NCI-H226 (cell line): ENCODE data around the gene GALNT13.
A peak's percentile ranks its signal among the peaks of the same experiment; 100 is the strongest.

Source experiments
- DNase-seq: peaks from one replicate; pipeline ENCODE4 v3.0.0-alpha.2; 2015

Gene GALNT13

GRCh38 chr2:154228566-154229280, 357.0 kb downstream of the GALNT13 start:
- peak; percentile 15 for DNase-seq

GRCh38 chr2:154229966-154230365, 358.2 kb downstream of the GALNT13 start:
- no peak for DNase-seq

- DNase-seq: no peak
These were observed 359.3 kb downstream of the GALNT13 start for GRCh38 chr2:154231021-154231420.

- DNase-seq: no peak
These were observed 361.5 kb downstream of the GALNT13 start for GRCh38 chr2:154233231-154233630.

GRCh38 chr2:154238252-154238651, 366.5 kb downstream of the GALNT13 start:
- no peak for DNase-seq

GRCh38 chr2:154240316-154240715, 368.6 kb downstream of the GALNT13 start:
- no peak for DNase-seq

- no peak for DNase-seq
These were observed 369.2 kb downstream of the GALNT13 start for GRCh38 chr2:154240921-154241379.

- DNase-seq: no peak
These were observed 371.0 kb downstream of the GALNT13 start for GRCh38 chr2:154242687-154243086.

- no peak for DNase-seq
These were observed 372.0 kb downstream of the GALNT13 start for GRCh38 chr2:154243685-154244084.

- DNase-seq: no peak
These were observed 373.2 kb downstream of the GALNT13 start for GRCh38 chr2:154244932-154245331.

GRCh38 chr2:154247503-154247902, 375.8 kb downstream of the GALNT13 start:
- DNase-seq: no peak

GRCh38 chr2:154256136-154256535, 384.4 kb downstream of the GALNT13 start:
- no peak for DNase-seq

- no peak for DNase-seq
These were observed 387.3 kb downstream of the GALNT13 start for GRCh38 chr2:154259030-154259429.

- no peak for DNase-seq
These were observed 389.8 kb downstream of the GALNT13 start for GRCh38 chr2:154261473-154262027.

GRCh38 chr2:154263206-154263605, 391.5 kb downstream of the GALNT13 start:
- no peak for DNase-seq

GRCh38 chr2:154264024-154264423, 392.3 kb downstream of the GALNT13 start:
- peak; percentile 73 for DNase-seq

- no peak for DNase-seq
These were observed 396.3 kb downstream of the GALNT13 start for GRCh38 chr2:154267983-154268382.

- DNase-seq: no peak
These were observed 408.8 kb downstream of the GALNT13 start for GRCh38 chr2:154280543-154280942.

GRCh38 chr2:154289870-154290269, 418.1 kb downstream of the GALNT13 start:
- no peak for DNase-seq

- no peak for DNase-seq
These were observed 419.8 kb downstream of the GALNT13 start for GRCh38 chr2:154291511-154291910.

- no peak for DNase-seq
These were observed 420.2 kb downstream of the GALNT13 start for GRCh38 chr2:154291927-154292326.

GRCh38 chr2:154293864-154294263, 422.1 kb downstream of the GALNT13 start:
- no peak for DNase-seq

- no peak for DNase-seq
These were observed 434.7 kb downstream of the GALNT13 start for GRCh38 chr2:154306266-154306970.

- DNase-seq: no peak
These were observed 435.3 kb downstream of the GALNT13 start for GRCh38 chr2:154307007-154307406.
